Left lung (tissue), 10 donors: ENCODE results near the gene HEBP2. TPM values are rescaled to one million over a fixed set of nuclear protein-coding genes. Genes with fewer than 3 reads are reported as not detected.

ENCODE experiments used
- ATAC-seq: fragments of 200-7000 bp; cut with Tn5 transposase; one replicate; pipeline ENCODE4 v1.9.1; 2020; ENCODE audit warnings: moderate library complexity
- DNase-seq, 4 donors: peaks; one replicate each; pipeline ENCODE4 v3.0.0-alpha.2; 2013 to 2020
- H3K27ac ChIP-seq, 2 donors: fragments of 200-600 bp; sonication (generic) in 1 of 2; one replicate each; pipeline versions ENCODE4 v1.5.0 to v1.8.0; 2020 to 2021
- H3K27me3 ChIP-seq, 2 donors: fragments of 200-600 bp; sonication (generic) in 1 of 2; one replicate each; pipeline versions ENCODE4 v1.5.0 to v1.8.0; 2020 to 2021
- H3K36me3 ChIP-seq, 2 donors: fragments of 200-600 bp; sonication (generic) in 1 of 2; one replicate each; pipeline versions ENCODE4 v1.5.0 to v1.8.0; 2020 to 2021
- H3K4me1 ChIP-seq, 2 donors: fragments of 200-600 bp; one replicate each; pipeline ENCODE4 v1.8.0; 2021
- H3K4me3 ChIP-seq, 2 donors: fragments of 200-600 bp; sonication (generic) in 1 of 2; one replicate each; pipeline versions ENCODE4 v1.5.0 to v1.8.0; 2020 to 2021; ENCODE audit warnings: mild to moderate bottlenecking in 1 of 2
- H3K9me3 ChIP-seq, 2 donors: fragments of 200-600 bp; sonication (generic) in 1 of 2; one replicate each; pipeline versions ENCODE4 v1.5.0 to v1.8.0; 2020 to 2021
- CTCF ChIP-seq, 2 donors: fragments of 200-600 bp; sonication (generic) in 1 of 2; IDR thresholded peaks; one replicate each; pipeline versions ENCODE4 v1.5.0 to v1.8.0; 2021; ENCODE audit warnings: antibody characterized with exemption in 2 of 2
- intact Hi-C, 2 donors: fragments of 100-400 bp; cut with DNase I; formaldehyde crosslinking; loops; one replicate each; pipeline versions ENCODE4 v1.11.2 to v1.14.2; 2022
- polyA plus RNA-seq, 6 donors: library from polyadenylated mRNA; unstranded; fragments of 120-200 nt; gene quantifications; one replicate each; pipeline ENCODE4 v1.2.1, GENCODE V29; 2013; ENCODE audit not compliant: insufficient read length in 6 of 6
- total RNA-seq, 2 donors: library from RNA; stranded (reverse); fragmentation: NEBNext Ultra II Directional; extraction: Animal tissue kit (Norgen Biotek cat#: 25700); gene quantifications; one replicate each; pipeline ENCODE4 v1.2.1, GENCODE V29; 2021
- donor health status: DM: no; HTN: yes; CAD: no.
- donor health status: DM: no; HTN: no; CAD: no.

Gene HEBP2
- total and polyA plus RNA-seq, 8 donors: 44.2 to 54.5 (median 49.4) TPM

GRCh38 chr6:138386897-138387296 lies 17.1 kb upstream of the HEBP2 start:
- Histone ChIP-seq H3K27ac (no peak overlapping the region), H3K36me3 (no peaks in the 10 kb centered on the region), H3K4me1 (no peaks in the 10 kb centered on the region), H3K27me3 (no peaks in the 10 kb centered on the region), H3K4me3 (no peak overlapping the region), H3K9me3 (no peaks in the 10 kb centered on the region)
- no peak for TF ChIP-seq CTCF (IDR thresholded peaks at IDR 0.05)
- ATAC-seq (no peak), DNase-seq (no peak)
- intact Hi-C loops: no loop called here

- ATAC-seq: no peak
- TF ChIP-seq CTCF (IDR thresholded peaks at IDR 0.05): no peak
- DNase-seq: peak in 1 of 4 donors; percentile 19
Measured at GRCh38 chr6:138387577-138388368, 16.2 kb upstream of the HEBP2 start.

GRCh38 chr6:138389551-138389950 lies 14.5 kb upstream of the HEBP2 start:
- Histone ChIP-seq H3K36me3 (no peaks in the 10 kb centered on the region), H3K4me1 (no peaks in the 10 kb centered on the region), H3K27me3 (no peaks in the 10 kb centered on the region), H3K4me3 (no peak overlapping the region), H3K9me3 (no peaks in the 10 kb centered on the region), H3K27ac (no peak overlapping the region)
- intact Hi-C loops: no loop called here
- DNase-seq (no peak), ATAC-seq (no peak)
- no peak for TF ChIP-seq CTCF (IDR thresholded peaks at IDR 0.05)

More at GRCh38 chr6:138387577-138388368, 16.2 kb upstream of the HEBP2 start:
- Histone ChIP-seq H3K4me1 (no peaks in the 10 kb centered on the region), H3K27me3 (no peaks in the 10 kb centered on the region), H3K4me3 (no peak overlapping the region), H3K27ac (no peak overlapping the region), H3K9me3 (no peaks in the 10 kb centered on the region), H3K36me3 (no peaks in the 10 kb centered on the region)
- intact Hi-C loops: no loop called here

- Histone ChIP-seq H3K27me3 (no peaks in the 10 kb centered on the region), H3K4me3 (no peak overlapping the region), H3K36me3 (no peaks in the 10 kb centered on the region), H3K27ac (no peak overlapping the region), H3K9me3 (no peaks in the 10 kb centered on the region), H3K4me1 (no peaks in the 10 kb centered on the region)
- intact Hi-C loops: no loop called here
- no peak for DNase-seq
- no peak for ATAC-seq
- TF ChIP-seq CTCF (IDR thresholded peaks at IDR 0.05): no peak
Measured at GRCh38 chr6:138393871-138394783, 9.9 kb upstream of the HEBP2 start.

- Histone ChIP-seq H3K36me3 (no peaks in the 10 kb centered on the region), H3K27ac (no peak overlapping the region), H3K9me3 (no peaks in the 10 kb centered on the region), H3K4me3 (no peak overlapping the region), H3K4me1 (no peaks in the 10 kb centered on the region), H3K27me3 (no peaks in the 10 kb centered on the region)
- ATAC-seq: no peak
- no peak for DNase-seq
- intact Hi-C loops: no loop called here
- no peak for TF ChIP-seq CTCF (IDR thresholded peaks at IDR 0.05)
Measured at GRCh38 chr6:138396709-138397108, 7.3 kb upstream of the HEBP2 start.
